H1 (cell line): ENCODE measurements around the gene SLC1A2. TPM values are rescaled to one million over a fixed set of nuclear protein-coding genes. Genes with fewer than 3 reads are reported as not detected.

Experiments
- BCL11A ChIP-seq, 2 experiments: IDR thresholded peaks; one replicate each; pipeline ENCODE4 v1.6.1; 2011; ENCODE audit warnings: low read depth in 2 of 2, low read length in 2 of 2, mild to moderate bottlenecking in 2 of 2
- CBX8 ChIP-seq: fragments of 300-800, 300-1000 bp; sonication (generic); IDR thresholded peaks from 2 replicates; pipeline ENCODE4 v1.7.1; 2016; ENCODE audit warnings: low read depth, low read length, borderline replicate concordance
- CEBPB ChIP-seq: IDR thresholded peaks from 2 replicates; pipeline ENCODE4 v1.6.1; 2012; ENCODE audit warnings: low read depth, low read length
- EGR1 ChIP-seq: IDR thresholded peaks from 2 replicates; pipeline ENCODE4 v1.6.1; 2011; ENCODE audit warnings: low read depth, low read length, borderline replicate concordance
- RFX5 ChIP-seq: IDR thresholded peaks from 2 replicates; pipeline ENCODE4 v1.6.1; 2011; ENCODE audit warnings: low read depth, low read length, improper control_type of control experiment, borderline replicate concordance
- SIRT6 ChIP-seq: IDR thresholded peaks from one replicate; pipeline ENCODE4 v1.7.1; 2012; ENCODE audit warnings: low read length, inconsistent platforms
- SP4 ChIP-seq: IDR thresholded peaks from 2 replicates; pipeline ENCODE4 v1.6.1; 2012; ENCODE audit warnings: low read length, inconsistent platforms
- TBP ChIP-seq: IDR thresholded peaks from 2 replicates; pipeline ENCODE4 v1.6.1; 2011; ENCODE audit warnings: low read depth, low read length, improper control_type of control experiment
- TCF12 ChIP-seq: IDR thresholded peaks from 2 replicates; pipeline ENCODE4 v1.6.1; 2011; ENCODE audit warnings: low read depth, mild to moderate bottlenecking, low read length
- polyA plus RNA-seq, 7 experiments: library from polyadenylated mRNA; depleted of rRNA in 3 of 7; stranded (reverse) in 5 of 7; unstranded in 2 of 7; fragments of >200 nt in 5 of 7; fragments of 200-250 nt in 2 of 7; gene quantifications; 1 replicate in 5 of 7; 2 replicates in 1 of 7; 4 replicates in 1 of 7; pipeline versions ENCODE4 v1.2.1 to v1.2.3, GENCODE V29; 2011 to 2013; ENCODE audit warnings: missing spikeins in 2 of 7, mixed read lengths in 2 of 7
- total RNA-seq: library from RNA; stranded (reverse); fragmentation: NEBNext Ultra II Directional; extraction: Animal tissue kit (Norgen Biotek cat#: 25700); gene quantifications from 2 replicates; pipeline ENCODE4 v1.2.1, GENCODE V29; 2021
- TF ChIP-seq, protein P1 (sequence below): fragments of 300-600 bp; sonication (generic); IDR thresholded peaks from 2 replicates; pipeline ENCODE4 v1.7.1; 2012; ENCODE audit warnings: low read length, moderate library complexity, mild to moderate bottlenecking, inconsistent platforms; ENCODE audit not compliant: insufficient replicate concordance
- TF ChIP-seq, protein P2 (sequence below): IDR thresholded peaks from 2 replicates; pipeline ENCODE4 v1.6.1; 2012; ENCODE audit warnings: low read length, inconsistent platforms

Gene SLC1A2
- total and polyA plus RNA-seq, 2 of the 8 experiments (the other 6 are each of a cell fraction or from before 2014, with no cell fraction given) = 0.57 to 1.2 TPM

- TF ChIP-seq, protein P1, sequence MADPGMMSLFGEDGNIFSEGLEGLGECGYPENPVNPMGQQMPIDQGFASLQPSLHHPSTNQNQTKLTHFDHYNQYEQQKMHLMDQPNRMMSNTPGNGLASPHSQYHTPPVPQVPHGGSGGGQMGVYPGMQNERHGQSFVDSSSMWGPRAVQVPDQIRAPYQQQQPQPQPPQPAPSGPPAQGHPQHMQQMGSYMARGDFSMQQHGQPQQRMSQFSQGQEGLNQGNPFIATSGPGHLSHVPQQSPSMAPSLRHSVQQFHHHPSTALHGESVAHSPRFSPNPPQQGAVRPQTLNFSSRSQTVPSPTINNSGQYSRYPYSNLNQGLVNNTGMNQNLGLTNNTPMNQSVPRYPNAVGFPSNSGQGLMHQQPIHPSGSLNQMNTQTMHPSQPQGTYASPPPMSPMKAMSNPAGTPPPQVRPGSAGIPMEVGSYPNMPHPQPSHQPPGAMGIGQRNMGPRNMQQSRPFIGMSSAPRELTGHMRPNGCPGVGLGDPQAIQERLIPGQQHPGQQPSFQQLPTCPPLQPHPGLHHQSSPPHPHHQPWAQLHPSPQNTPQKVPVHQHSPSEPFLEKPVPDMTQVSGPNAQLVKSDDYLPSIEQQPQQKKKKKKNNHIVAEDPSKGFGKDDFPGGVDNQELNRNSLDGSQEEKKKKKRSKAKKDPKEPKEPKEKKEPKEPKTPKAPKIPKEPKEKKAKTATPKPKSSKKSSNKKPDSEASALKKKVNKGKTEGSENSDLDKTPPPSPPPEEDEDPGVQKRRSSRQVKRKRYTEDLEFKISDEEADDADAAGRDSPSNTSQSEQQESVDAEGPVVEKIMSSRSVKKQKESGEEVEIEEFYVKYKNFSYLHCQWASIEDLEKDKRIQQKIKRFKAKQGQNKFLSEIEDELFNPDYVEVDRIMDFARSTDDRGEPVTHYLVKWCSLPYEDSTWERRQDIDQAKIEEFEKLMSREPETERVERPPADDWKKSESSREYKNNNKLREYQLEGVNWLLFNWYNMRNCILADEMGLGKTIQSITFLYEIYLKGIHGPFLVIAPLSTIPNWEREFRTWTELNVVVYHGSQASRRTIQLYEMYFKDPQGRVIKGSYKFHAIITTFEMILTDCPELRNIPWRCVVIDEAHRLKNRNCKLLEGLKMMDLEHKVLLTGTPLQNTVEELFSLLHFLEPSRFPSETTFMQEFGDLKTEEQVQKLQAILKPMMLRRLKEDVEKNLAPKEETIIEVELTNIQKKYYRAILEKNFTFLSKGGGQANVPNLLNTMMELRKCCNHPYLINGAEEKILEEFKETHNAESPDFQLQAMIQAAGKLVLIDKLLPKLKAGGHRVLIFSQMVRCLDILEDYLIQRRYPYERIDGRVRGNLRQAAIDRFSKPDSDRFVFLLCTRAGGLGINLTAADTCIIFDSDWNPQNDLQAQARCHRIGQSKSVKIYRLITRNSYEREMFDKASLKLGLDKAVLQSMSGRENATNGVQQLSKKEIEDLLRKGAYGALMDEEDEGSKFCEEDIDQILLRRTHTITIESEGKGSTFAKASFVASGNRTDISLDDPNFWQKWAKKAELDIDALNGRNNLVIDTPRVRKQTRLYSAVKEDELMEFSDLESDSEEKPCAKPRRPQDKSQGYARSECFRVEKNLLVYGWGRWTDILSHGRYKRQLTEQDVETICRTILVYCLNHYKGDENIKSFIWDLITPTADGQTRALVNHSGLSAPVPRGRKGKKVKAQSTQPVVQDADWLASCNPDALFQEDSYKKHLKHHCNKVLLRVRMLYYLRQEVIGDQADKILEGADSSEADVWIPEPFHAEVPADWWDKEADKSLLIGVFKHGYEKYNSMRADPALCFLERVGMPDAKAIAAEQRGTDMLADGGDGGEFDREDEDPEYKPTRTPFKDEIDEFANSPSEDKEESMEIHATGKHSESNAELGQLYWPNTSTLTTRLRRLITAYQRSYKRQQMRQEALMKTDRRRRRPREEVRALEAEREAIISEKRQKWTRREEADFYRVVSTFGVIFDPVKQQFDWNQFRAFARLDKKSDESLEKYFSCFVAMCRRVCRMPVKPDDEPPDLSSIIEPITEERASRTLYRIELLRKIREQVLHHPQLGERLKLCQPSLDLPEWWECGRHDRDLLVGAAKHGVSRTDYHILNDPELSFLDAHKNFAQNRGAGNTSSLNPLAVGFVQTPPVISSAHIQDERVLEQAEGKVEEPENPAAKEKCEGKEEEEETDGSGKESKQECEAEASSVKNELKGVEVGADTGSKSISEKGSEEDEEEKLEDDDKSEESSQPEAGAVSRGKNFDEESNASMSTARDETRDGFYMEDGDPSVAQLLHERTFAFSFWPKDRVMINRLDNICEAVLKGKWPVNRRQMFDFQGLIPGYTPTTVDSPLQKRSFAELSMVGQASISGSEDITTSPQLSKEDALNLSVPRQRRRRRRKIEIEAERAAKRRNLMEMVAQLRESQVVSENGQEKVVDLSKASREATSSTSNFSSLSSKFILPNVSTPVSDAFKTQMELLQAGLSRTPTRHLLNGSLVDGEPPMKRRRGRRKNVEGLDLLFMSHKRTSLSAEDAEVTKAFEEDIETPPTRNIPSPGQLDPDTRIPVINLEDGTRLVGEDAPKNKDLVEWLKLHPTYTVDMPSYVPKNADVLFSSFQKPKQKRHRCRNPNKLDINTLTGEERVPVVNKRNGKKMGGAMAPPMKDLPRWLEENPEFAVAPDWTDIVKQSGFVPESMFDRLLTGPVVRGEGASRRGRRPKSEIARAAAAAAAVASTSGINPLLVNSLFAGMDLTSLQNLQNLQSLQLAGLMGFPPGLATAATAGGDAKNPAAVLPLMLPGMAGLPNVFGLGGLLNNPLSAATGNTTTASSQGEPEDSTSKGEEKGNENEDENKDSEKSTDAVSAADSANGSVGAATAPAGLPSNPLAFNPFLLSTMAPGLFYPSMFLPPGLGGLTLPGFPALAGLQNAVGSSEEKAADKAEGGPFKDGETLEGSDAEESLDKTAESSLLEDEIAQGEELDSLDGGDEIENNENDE = no peak
- TF ChIP-seq CEBPB = no peak
- TF ChIP-seq RFX5 = no peak
- no peak for TF ChIP-seq BCL11A (IDR thresholded peaks at IDR 0.05; ENCODE audit: low read depth in 2 of 2, low read length in 2 of 2)
- TF ChIP-seq TCF12 = no peak
- TF ChIP-seq, protein P2, sequence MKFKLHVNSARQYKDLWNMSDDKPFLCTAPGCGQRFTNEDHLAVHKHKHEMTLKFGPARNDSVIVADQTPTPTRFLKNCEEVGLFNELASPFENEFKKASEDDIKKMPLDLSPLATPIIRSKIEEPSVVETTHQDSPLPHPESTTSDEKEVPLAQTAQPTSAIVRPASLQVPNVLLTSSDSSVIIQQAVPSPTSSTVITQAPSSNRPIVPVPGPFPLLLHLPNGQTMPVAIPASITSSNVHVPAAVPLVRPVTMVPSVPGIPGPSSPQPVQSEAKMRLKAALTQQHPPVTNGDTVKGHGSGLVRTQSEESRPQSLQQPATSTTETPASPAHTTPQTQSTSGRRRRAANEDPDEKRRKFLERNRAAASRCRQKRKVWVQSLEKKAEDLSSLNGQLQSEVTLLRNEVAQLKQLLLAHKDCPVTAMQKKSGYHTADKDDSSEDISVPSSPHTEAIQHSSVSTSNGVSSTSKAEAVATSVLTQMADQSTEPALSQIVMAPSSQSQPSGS = no peak
- no peak for TF ChIP-seq TBP
- no peak for TF ChIP-seq SIRT6
- TF ChIP-seq EGR1 = no peak
- no peak for TF ChIP-seq CBX8
- no peak for TF ChIP-seq SP4
These were observed 80.4 kb downstream of the SLC1A2 start (continued) for GRCh38 chr11:35338921-35339320.
